Activated CD8-positive, alpha-beta memory T cell treated with anti-CD3 and anti-CD28 coated beads, Interleukin-2, amount 10 ng/mL, durations not matched to agents 7 days and 5 days (primary cell): ENCODE results near the gene SLC15A3. TPM values are rescaled to one million over a fixed set of nuclear protein-coding genes. Genes with fewer than 3 reads are reported as not detected.
A peak's percentile ranks its signal among the peaks of the same experiment; 100 is the strongest.

ENCODE experiments used
- ATAC-seq: fragments of 150-1000 bp; cut with Tn5 transposase; one replicate; pipeline ENCODE4 v1.10.0; 2021; ENCODE audit warnings: moderate library complexity
- CTCF ChIA-PET: fragments of 350-600 bp; sonication (Branson Sonifier 250); formaldehyde crosslinking; loops from one replicate; lab custom pipeline; 2021; ENCODE audit warnings: antibody characterized with exemption; lab: Charles Lee
- DNase-seq: peaks from one replicate; pipeline ENCODE4 v3.0.0-alpha.2; 2020
- H3K27ac Mint-ChIP-seq: one replicate; pipeline ENCODE4 v1.8.0; 2021; ENCODE audit warnings: mild to moderate bottlenecking, mixed read lengths
- H3K27me3 Mint-ChIP-seq: one replicate; pipeline ENCODE4 v1.8.0; 2021; ENCODE audit warnings: mixed read lengths
- H3K36me3 Mint-ChIP-seq: one replicate; pipeline ENCODE4 v1.8.0; 2021; ENCODE audit warnings: mild to moderate bottlenecking, mixed read lengths
- H3K4me1 Mint-ChIP-seq: one replicate; pipeline ENCODE4 v1.8.0; 2021; ENCODE audit warnings: mixed read lengths
- H3K4me3 Mint-ChIP-seq: one replicate; pipeline ENCODE4 v1.8.0; 2021; ENCODE audit warnings: mild to moderate bottlenecking, moderate library complexity, mixed read lengths
- H3K9me3 Mint-ChIP-seq: one replicate; pipeline ENCODE4 v1.8.0; 2022; ENCODE audit warnings: low read depth, mixed read lengths
- total RNA-seq, 2 experiments: library from RNA; stranded (reverse); gene quantifications; one replicate each; pipeline ENCODE4 v1.2.3, GENCODE V29; 2021

SLC15A3 gene
- total RNA-seq, 2 experiments from 2014 or later, result 0.30 to 0.96 TPM

GRCh38 chr11:60899977-60900376, 52.0 kb downstream of the SLC15A3 start:
- DNase-seq, result no peak
- Mint-ChIP-seq H3K4me1 (peaks cover 18% of the 10 kb centered on the region), H3K9me3 (no peaks in the 10 kb centered on the region), H3K4me3 (no peak overlapping the region), H3K27ac (no peak overlapping the region), H3K27me3 (no peaks in the 10 kb centered on the region), H3K36me3 (peaks cover 58% of the 10 kb centered on the region)
- CTCF ChIA-PET, result interaction anchor here (1.0 to 13.0 kb wide), 17 partner anchors 8 to 428 kb away, joined by 3 to 230 read pairs (median 4); partner anchors contain the start of genes TMEM109 and ZP1
- ATAC-seq, result no peak

GRCh38 chr11:60899046-60899936, 52.7 kb downstream of the SLC15A3 start:
- Mint-ChIP-seq H3K36me3 (peaks cover 61% of the 10 kb centered on the region), H3K4me3 (no peak overlapping the region), H3K9me3 (no peaks in the 10 kb centered on the region), H3K27ac (peak overlapping the region; percentile 33), H3K27me3 (no peaks in the 10 kb centered on the region), H3K4me1 (peaks cover 13% of the 10 kb centered on the region)
- CTCF ChIA-PET, result interaction anchor here (0.7 to 13.0 kb wide), 21 partner anchors 8 to 487 kb away, joined by 3 to 230 read pairs (median 4); partner anchors contain the start of genes TMEM109 and ZP1
- DNase-seq, result no peak
- peak; percentile 76 for ATAC-seq

GRCh38 chr11:60897496-60897895, 54.5 kb downstream of the SLC15A3 start:
- Mint-ChIP-seq H3K4me1 (no peaks in the 10 kb centered on the region), H3K4me3 (no peak overlapping the region), H3K27me3 (no peaks in the 10 kb centered on the region), H3K36me3 (peaks cover 59% of the 10 kb centered on the region), H3K27ac (no peak overlapping the region), H3K9me3 (no peaks in the 10 kb centered on the region)
- CTCF ChIA-PET, result interaction anchor here (1.0 to 13.0 kb wide), 4 partner anchors 10 to 64 kb away, joined by 3 to 230 read pairs (median 24); partner anchors contain the start of gene TMEM109
- no peak for ATAC-seq
- DNase-seq, result no peak

GRCh38 chr11:60895687-60896086, 56.3 kb downstream of the SLC15A3 start:
- ATAC-seq, result no peak
- no peak overlapping the region for H3K27ac Mint-ChIP-seq
- no peaks in the 10 kb centered on the region for H3K4me1 Mint-ChIP-seq
- no peak for DNase-seq
- CTCF ChIA-PET, result interaction anchor here (1.3 to 13.0 kb wide), 5 partner anchors 8 to 120 kb away, joined by 5 to 230 read pairs (median 8); partner anchors contain the start of genes PRPF19 and TMEM109
- H3K27me3 Mint-ChIP-seq, result no peaks in the 10 kb centered on the region
- H3K9me3 Mint-ChIP-seq, result no peaks in the 10 kb centered on the region
- no peak overlapping the region for H3K4me3 Mint-ChIP-seq
- peaks cover 59% of the 10 kb centered on the region for H3K36me3 Mint-ChIP-seq

- Mint-ChIP-seq H3K9me3 (no peaks in the 10 kb centered on the region), H3K36me3 (peaks cover 35% of the 10 kb centered on the region), H3K27ac (no peak overlapping the region), H3K4me1 (peaks cover 3% of the 10 kb centered on the region), H3K4me3 (no peak overlapping the region), H3K27me3 (no peaks in the 10 kb centered on the region)
- CTCF ChIA-PET, result interaction anchor here (0.5 to 8.8 kb wide), 6 partner anchors 8 to 406 kb away, joined by 3 to 426 read pairs (median 8); no protein-coding TSS in a partner anchor
- ATAC-seq, result no peak
- no peak for DNase-seq
These were observed 60.8 kb downstream of the SLC15A3 start for GRCh38 chr11:60891103-60891741.

- CTCF ChIA-PET, result interaction anchor here (1.0 to 8.8 kb wide), 4 partner anchors 9 to 114 kb away, joined by 3 to 426 read pairs (median 30); no protein-coding TSS in a partner anchor
These were observed 61.3 kb downstream of the SLC15A3 start for GRCh38 chr11:60890696-60891095.

GRCh38 chr11:60889869-60890311, 62.1 kb downstream of the SLC15A3 start:
- Mint-ChIP-seq H3K27ac (peak overlapping the region; percentile 6), H3K4me1 (peaks cover 3% of the 10 kb centered on the region), H3K9me3 (no peaks in the 10 kb centered on the region), H3K36me3 (peaks cover 23% of the 10 kb centered on the region), H3K4me3 (no peak overlapping the region), H3K27me3 (no peaks in the 10 kb centered on the region)
- no peak for ATAC-seq
- no peak for DNase-seq
- CTCF ChIA-PET, result interaction anchor here (0.8 to 8.8 kb wide), 7 partner anchors 10 to 113 kb away, joined by 3 to 426 read pairs (median 26); partner anchors contain the start of gene PRPF19

More at GRCh38 chr11:60890696-60891095, 61.3 kb downstream of the SLC15A3 start:
- DNase-seq (no peak), ATAC-seq (no peak)
- peaks cover 3% of the 10 kb centered on the region for H3K4me1 Mint-ChIP-seq
- H3K4me3 Mint-ChIP-seq, result no peak overlapping the region
- H3K27ac Mint-ChIP-seq, result no peak overlapping the region
- H3K36me3 Mint-ChIP-seq, result peaks cover 31% of the 10 kb centered on the region
- no peaks in the 10 kb centered on the region for H3K27me3 Mint-ChIP-seq
- no peaks in the 10 kb centered on the region for H3K9me3 Mint-ChIP-seq

GRCh38 chr11:60887556-60887955, 64.4 kb downstream of the SLC15A3 start:
- H3K27ac Mint-ChIP-seq, result no peak overlapping the region
- ATAC-seq (peak; percentile 98), DNase-seq (peak; percentile 75)
- peaks cover 14% of the 10 kb centered on the region for H3K36me3 Mint-ChIP-seq
- H3K9me3 Mint-ChIP-seq, result no peaks in the 10 kb centered on the region
- no peak overlapping the region for H3K4me3 Mint-ChIP-seq
- CTCF ChIA-PET, result interaction anchor here (0.7 to 8.8 kb wide), 27 partner anchors 9 to 375 kb away, joined by 3 to 426 read pairs (median 9); partner anchors contain the start of genes CCDC86, PRPF19, PTGDR2 and TMEM109
- H3K27me3 Mint-ChIP-seq, result no peaks in the 10 kb centered on the region
- peaks cover 3% of the 10 kb centered on the region for H3K4me1 Mint-ChIP-seq

Other genes starting within 250 kb of the SLC15A3 start
- not detected for gene MS4A18, start 227.5 kb downstream of the SLC15A3 start, total RNA-seq
- not detected for gene MS4A15, start 195.3 kb downstream of the SLC15A3 start, total RNA-seq
- not detected for gene MS4A10, start 166.8 kb downstream of the SLC15A3 start, total RNA-seq
- 10 to 100 TPM; 26.5 to 40.8 TPM for gene CCDC86, start 110.1 kb downstream of the SLC15A3 start, total RNA-seq
- gene PTGDR2, start 96.2 kb downstream of the SLC15A3 start, total RNA-seq, result 1 to 10 TPM; 1.1 to 3.7 TPM
- not detected for gene ZP1, start 84.6 kb downstream of the SLC15A3 start, total RNA-seq
- 100 to 1,000 TPM; 125 to 144 TPM for gene PRPF19, start 45.6 kb downstream of the SLC15A3 start, total RNA-seq
- 100 to 1,000 TPM; 106 to 121 TPM for gene TMEM109, start 38.0 kb downstream of the SLC15A3 start, total RNA-seq
- under 1 TPM; 0.52 to 0.93 TPM for gene TMEM132A, start 27.7 kb downstream of the SLC15A3 start, total RNA-seq
- 100 to 1,000 TPM; 152 to 181 TPM for gene CD6, start 19.5 kb upstream of the SLC15A3 start, total RNA-seq
- gene CD5, start 150.3 kb upstream of the SLC15A3 start, total RNA-seq, result 100 to 1,000 TPM; 134 to 152 TPM
- 1 to 10 TPM; 5.4 to 5.6 TPM for gene VPS37C, start 209.2 kb upstream of the SLC15A3 start, total RNA-seq